SK-N-SH (cell line): ENCODE measurements around the gene FMNL2.

Experiments used
- JUND ChIP-seq: IDR thresholded peaks from 2 replicates; pipeline ENCODE4 v1.4.0; 2012
- MEF2A ChIP-seq: IDR thresholded peaks from 2 replicates; pipeline ENCODE4 v1.4.0; 2012; ENCODE audit warnings: low read depth, borderline replicate concordance
- MXI1 ChIP-seq: IDR thresholded peaks from 2 replicates; pipeline ENCODE4 v1.6.1; 2012; ENCODE audit warnings: mild to moderate bottlenecking, low read depth, low read length, improper control_type of control experiment
- POLR2AphosphoS5 ChIP-seq: IDR thresholded peaks from 2 replicates; pipeline ENCODE4 v1.6.1; 2012; ENCODE audit warnings: low read depth, low read length
- RXRA ChIP-seq: IDR thresholded peaks from 2 replicates; pipeline ENCODE4 v1.4.0; 2012; ENCODE audit warnings: low read depth, mild to moderate bottlenecking, borderline replicate concordance
- SMC3 ChIP-seq: IDR thresholded peaks from 2 replicates; pipeline ENCODE4 v1.6.1; 2012; ENCODE audit warnings: low read depth, low read length, improper control_type of control experiment
- YY1 ChIP-seq: IDR thresholded peaks from 2 replicates; pipeline ENCODE4 v1.4.0; 2012; ENCODE audit warnings: low read depth, mild to moderate bottlenecking
- TF ChIP-seq, protein P1 (sequence below): fragments of 200-600 bp; sonication (generic); IDR thresholded peaks from 2 replicates; pipeline ENCODE4 v1.6.1; 2017; ENCODE audit warnings: antibody characterized with exemption, mild to moderate bottlenecking, moderate library complexity
- TF ChIP-seq, protein P2 (sequence below): IDR thresholded peaks from 2 replicates; pipeline ENCODE4 v1.4.0; 2012; ENCODE audit warnings: low read depth
- TF ChIP-seq, protein P3 (sequence below): IDR thresholded peaks from 2 replicates; pipeline ENCODE4 v1.6.1; 2012; ENCODE audit warnings: mild to moderate bottlenecking, low read depth, low read length, moderate library complexity

DNA sequence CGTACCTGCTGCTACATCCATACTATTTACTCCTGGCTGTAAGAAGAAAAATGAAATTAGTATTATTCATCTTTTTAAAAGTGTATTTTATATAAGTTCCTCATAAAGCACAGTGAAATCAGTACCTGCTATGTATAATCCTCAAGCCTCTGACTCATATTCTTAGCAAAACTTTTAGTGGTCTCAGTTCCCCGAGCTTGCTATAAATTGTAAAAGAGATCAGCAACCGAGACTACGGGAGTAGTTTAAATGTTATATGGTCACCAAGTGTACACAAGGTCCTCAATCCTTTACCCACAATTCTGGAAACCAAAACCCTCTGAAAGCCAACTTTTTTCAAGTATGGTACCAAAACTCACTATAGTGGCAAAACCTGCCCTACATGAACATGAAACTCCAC lies 358.1 kb downstream of the FMNL2 start:
- TF ChIP-seq RXRA (no peak), SMC3 (no peak), MXI1 (no peak), YY1 (no peak), JUND (no peak), MEF2A (no peak), POLR2AphosphoS5 (no peak)
- TF ChIP-seq, protein P1, sequence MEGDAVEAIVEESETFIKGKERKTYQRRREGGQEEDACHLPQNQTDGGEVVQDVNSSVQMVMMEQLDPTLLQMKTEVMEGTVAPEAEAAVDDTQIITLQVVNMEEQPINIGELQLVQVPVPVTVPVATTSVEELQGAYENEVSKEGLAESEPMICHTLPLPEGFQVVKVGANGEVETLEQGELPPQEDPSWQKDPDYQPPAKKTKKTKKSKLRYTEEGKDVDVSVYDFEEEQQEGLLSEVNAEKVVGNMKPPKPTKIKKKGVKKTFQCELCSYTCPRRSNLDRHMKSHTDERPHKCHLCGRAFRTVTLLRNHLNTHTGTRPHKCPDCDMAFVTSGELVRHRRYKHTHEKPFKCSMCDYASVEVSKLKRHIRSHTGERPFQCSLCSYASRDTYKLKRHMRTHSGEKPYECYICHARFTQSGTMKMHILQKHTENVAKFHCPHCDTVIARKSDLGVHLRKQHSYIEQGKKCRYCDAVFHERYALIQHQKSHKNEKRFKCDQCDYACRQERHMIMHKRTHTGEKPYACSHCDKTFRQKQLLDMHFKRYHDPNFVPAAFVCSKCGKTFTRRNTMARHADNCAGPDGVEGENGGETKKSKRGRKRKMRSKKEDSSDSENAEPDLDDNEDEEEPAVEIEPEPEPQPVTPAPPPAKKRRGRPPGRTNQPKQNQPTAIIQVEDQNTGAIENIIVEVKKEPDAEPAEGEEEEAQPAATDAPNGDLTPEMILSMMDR, result no peak
- TF ChIP-seq, protein P2, sequence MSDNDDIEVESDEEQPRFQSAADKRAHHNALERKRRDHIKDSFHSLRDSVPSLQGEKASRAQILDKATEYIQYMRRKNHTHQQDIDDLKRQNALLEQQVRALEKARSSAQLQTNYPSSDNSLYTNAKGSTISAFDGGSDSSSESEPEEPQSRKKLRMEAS, result no peak
- TF ChIP-seq, protein P3, sequence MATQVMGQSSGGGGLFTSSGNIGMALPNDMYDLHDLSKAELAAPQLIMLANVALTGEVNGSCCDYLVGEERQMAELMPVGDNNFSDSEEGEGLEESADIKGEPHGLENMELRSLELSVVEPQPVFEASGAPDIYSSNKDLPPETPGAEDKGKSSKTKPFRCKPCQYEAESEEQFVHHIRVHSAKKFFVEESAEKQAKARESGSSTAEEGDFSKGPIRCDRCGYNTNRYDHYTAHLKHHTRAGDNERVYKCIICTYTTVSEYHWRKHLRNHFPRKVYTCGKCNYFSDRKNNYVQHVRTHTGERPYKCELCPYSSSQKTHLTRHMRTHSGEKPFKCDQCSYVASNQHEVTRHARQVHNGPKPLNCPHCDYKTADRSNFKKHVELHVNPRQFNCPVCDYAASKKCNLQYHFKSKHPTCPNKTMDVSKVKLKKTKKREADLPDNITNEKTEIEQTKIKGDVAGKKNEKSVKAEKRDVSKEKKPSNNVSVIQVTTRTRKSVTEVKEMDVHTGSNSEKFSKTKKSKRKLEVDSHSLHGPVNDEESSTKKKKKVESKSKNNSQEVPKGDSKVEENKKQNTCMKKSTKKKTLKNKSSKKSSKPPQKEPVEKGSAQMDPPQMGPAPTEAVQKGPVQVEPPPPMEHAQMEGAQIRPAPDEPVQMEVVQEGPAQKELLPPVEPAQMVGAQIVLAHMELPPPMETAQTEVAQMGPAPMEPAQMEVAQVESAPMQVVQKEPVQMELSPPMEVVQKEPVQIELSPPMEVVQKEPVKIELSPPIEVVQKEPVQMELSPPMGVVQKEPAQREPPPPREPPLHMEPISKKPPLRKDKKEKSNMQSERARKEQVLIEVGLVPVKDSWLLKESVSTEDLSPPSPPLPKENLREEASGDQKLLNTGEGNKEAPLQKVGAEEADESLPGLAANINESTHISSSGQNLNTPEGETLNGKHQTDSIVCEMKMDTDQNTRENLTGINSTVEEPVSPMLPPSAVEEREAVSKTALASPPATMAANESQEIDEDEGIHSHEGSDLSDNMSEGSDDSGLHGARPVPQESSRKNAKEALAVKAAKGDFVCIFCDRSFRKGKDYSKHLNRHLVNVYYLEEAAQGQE, result no peak
